ENCODE data around the gene APBB2. TPM values are rescaled to one million over a fixed set of nuclear protein-coding genes. Genes with fewer than 3 reads are reported as not detected.

APBB2 gene
- total and polyA plus RNA-seq, 8 donors = 4.7 to 55.4 (median 23.1) TPM

GRCh38 chr4:40978548-40978947, 235.8 kb downstream of the APBB2 start:
- no peak for DNase-seq
- H3K4me3 ChIP-seq = no peak overlapping the region
- 92 to 96% (median 93%) methylated on average over 5 of the region's 5 CpGs for WGBS, 5 donors
- H3K9me3 ChIP-seq = no peaks in the 10 kb centered on the region
- no peaks in the 10 kb centered on the region for H3K27me3 ChIP-seq
- intact Hi-C loops (cut with DNase I; ENCODE audit: low total_unique reads) = loop anchor here (5.0 kb wide), 1 partner anchor 234 kb away; the partner anchor contains the start of gene APBB2
- H3K36me3 ChIP-seq = no peaks in the 10 kb centered on the region
- H3K27ac ChIP-seq = no peak overlapping the region
- peaks cover 0 to 8% (median 3%) of the 10 kb centered on the region in 4 donors for H3K4me1 ChIP-seq
- TF ChIP-seq POLR2AphosphoS5 (IDR thresholded peaks at IDR 0.05) (no peak), CTCF (IDR thresholded peaks at IDR 0.05) (no peak), POLR2A (IDR thresholded peaks at IDR 0.05) (no peak), EP300 (IDR thresholded peaks at IDR 0.05) (no peak)

GRCh38 chr4:40976343-40976742, 238.0 kb downstream of the APBB2 start:
- Histone ChIP-seq H3K27ac (no peak overlapping the region), H3K4me1 (peaks cover 0 to 8% (median 3%) of the 10 kb centered on the region in 4 donors), H3K27me3 (no peaks in the 10 kb centered on the region), H3K4me3 (no peak overlapping the region), H3K9me3 (no peaks in the 10 kb centered on the region), H3K36me3 (no peaks in the 10 kb centered on the region)
- DNase-seq = peak; percentile 43 to 80
- TF ChIP-seq POLR2AphosphoS5 (IDR thresholded peaks at IDR 0.05) = no peak
- TF ChIP-seq EP300 (IDR thresholded peaks at IDR 0.05) = no peak
- TF ChIP-seq CTCF (IDR thresholded peaks at IDR 0.05) = peak in 5 of 7 experiments; percentile 46 to 66 (median 64)
- TF ChIP-seq POLR2A (IDR thresholded peaks at IDR 0.05) = no peak
- intact Hi-C loops (cut with DNase I; ENCODE audit: low total_unique reads) = loop anchor here (5.0 kb wide), 1 partner anchor 236 kb away; the partner anchor contains the start of gene APBB2

GRCh38 chr4:40972722-40973121, 241.6 kb downstream of the APBB2 start:
- intact Hi-C loops (cut with DNase I; ENCODE audit: low total_unique reads) = no loop called here
- TF ChIP-seq POLR2AphosphoS5 (IDR thresholded peaks at IDR 0.05) (no peak), CTCF (IDR thresholded peaks at IDR 0.05) (no peak), EP300 (IDR thresholded peaks at IDR 0.05) (no peak), POLR2A (IDR thresholded peaks at IDR 0.05) (no peak)
- no peak overlapping the region for H3K27ac ChIP-seq
- H3K4me1 ChIP-seq = peaks cover 0 to 13% (median 8%) of the 10 kb centered on the region in 4 donors
- H3K36me3 ChIP-seq = peaks cover 0 to 6% (median 0%) of the 10 kb centered on the region in 4 donors
- H3K9me3 ChIP-seq = no peaks in the 10 kb centered on the region
- no peak for DNase-seq
- whole genome bisulfite sequencing, 5 donors = 91 to 100% (median 96%) methylated on average over 1 of the region's 1 CpG
- no peak overlapping the region for H3K4me3 ChIP-seq
- H3K27me3 ChIP-seq = no peaks in the 10 kb centered on the region

- no peaks in the 10 kb centered on the region for H3K9me3 ChIP-seq
- H3K4me1 ChIP-seq = peaks cover 0 to 22% (median 9%) of the 10 kb centered on the region in 4 donors
- 79 to 89% (median 87%) methylated on average over 3 of the region's 3 CpGs for WGBS, 5 donors
- no peak overlapping the region for H3K27ac ChIP-seq
- no peaks in the 10 kb centered on the region for H3K27me3 ChIP-seq
- H3K4me3 ChIP-seq = no peak overlapping the region
- peaks cover 0 to 12% (median 0%) of the 10 kb centered on the region in 4 donors for H3K36me3 ChIP-seq
- TF ChIP-seq POLR2A (IDR thresholded peaks at IDR 0.05) (no peak), EP300 (IDR thresholded peaks at IDR 0.05) (no peak), CTCF (IDR thresholded peaks at IDR 0.05) (no peak)
- no peak for DNase-seq
- intact Hi-C loops (cut with DNase I; ENCODE audit: low total_unique reads) = no loop called here
These were observed 243.0 kb downstream of the APBB2 start for GRCh38 chr4:40971338-40971737.
